GM23248 (cell line): ENCODE results near the gene CHN2.

Experiments
- EZH2 ChIP-seq: fragments of 200-600 bp; sonication (generic); IDR thresholded peaks from 2 replicates; pipeline ENCODE4 v1.6.1; 2018; ENCODE audit warnings: antibody characterized with exemption, mild to moderate bottlenecking; ENCODE audit not compliant: insufficient read depth, poor library complexity, severe bottlenecking
- EZH2phosphoT487 ChIP-seq: fragments of 200-600 bp; sonication (generic); IDR thresholded peaks from 2 replicates; pipeline ENCODE4 v1.6.1; 2018; ENCODE audit warnings: antibody characterized with exemption, moderate library complexity, mild to moderate bottlenecking, low read depth; ENCODE audit not compliant: insufficient read depth

DNA sequence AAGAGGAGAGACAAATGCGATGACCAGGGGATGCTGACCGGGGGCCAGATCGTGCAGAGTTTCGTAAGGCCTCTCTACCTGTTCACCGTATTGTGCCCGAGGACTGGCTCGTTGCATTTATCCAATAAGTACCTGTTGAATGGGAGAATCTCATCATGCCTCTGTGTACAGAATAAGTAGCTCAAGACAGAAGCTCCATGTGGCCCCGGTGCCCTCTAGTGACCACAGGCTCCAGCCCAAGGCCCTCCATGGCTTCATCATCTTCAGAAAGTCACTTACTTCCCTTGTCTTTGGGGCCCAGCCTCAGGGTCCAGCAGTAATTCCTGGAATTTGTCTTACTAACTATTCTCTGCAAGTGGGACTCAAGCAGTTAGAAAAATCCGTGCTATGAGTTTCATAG, 151.0 kb downstream of the CHN2 start:
- TF ChIP-seq EZH2: no peak
- no peak for TF ChIP-seq EZH2phosphoT487
